ENCODE data around the gene EML1. TPM values are rescaled to one million over a fixed set of nuclear protein-coding genes. Genes with fewer than 3 reads are reported as not detected.
"Not testable (repeated sequence)": the region's sequence is repeated elsewhere in the genome, so short reads cannot be mapped to it uniquely, and the experiment has no call there.

EML1 gene
- total RNA-seq, 1 donor from 2014 or later = 33.3 TPM

DNA sequence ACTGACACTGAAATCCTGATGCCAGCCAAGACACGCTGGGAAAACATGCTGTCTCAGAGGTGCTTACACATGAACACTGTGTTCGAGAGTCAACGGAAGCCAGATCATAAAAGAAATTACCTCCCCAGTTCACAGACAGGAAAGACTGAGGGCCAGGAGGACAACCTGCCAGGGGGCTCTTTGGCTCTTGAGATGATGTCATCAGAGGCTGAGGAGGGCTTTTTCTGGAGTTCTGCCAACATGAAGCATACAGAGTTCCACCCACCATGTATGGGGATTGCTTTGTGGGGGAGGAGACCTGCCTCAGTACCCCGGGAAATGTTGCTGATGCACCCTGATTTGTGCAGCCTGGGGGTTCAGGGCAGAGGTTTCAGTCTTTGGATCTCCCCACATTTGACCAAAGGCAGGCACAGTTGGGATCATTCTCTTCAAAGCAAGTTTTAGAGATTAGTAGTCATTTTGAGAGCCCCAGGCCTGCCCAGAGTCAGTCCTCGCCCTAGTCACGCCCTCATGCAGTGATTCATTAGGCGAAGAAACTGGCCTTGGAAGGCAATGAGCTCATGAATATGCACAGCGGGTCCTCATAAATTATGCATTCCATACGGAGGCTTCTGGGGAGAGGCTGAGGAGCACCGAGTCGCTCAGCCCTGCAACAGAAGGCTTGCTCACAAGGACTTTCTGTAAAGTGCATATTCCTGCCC lies 34.9 kb upstream of the EML1 start:
- DNase-seq = no peak
- no peaks in the 10 kb centered on the region for H3K36me3 ChIP-seq
- intact Hi-C loops (cut with micrococcal nuclease) = no loop called here
- no peaks in the 10 kb centered on the region for H3K9me3 ChIP-seq (replicated peaks)
- TF ChIP-seq, protein P1, sequence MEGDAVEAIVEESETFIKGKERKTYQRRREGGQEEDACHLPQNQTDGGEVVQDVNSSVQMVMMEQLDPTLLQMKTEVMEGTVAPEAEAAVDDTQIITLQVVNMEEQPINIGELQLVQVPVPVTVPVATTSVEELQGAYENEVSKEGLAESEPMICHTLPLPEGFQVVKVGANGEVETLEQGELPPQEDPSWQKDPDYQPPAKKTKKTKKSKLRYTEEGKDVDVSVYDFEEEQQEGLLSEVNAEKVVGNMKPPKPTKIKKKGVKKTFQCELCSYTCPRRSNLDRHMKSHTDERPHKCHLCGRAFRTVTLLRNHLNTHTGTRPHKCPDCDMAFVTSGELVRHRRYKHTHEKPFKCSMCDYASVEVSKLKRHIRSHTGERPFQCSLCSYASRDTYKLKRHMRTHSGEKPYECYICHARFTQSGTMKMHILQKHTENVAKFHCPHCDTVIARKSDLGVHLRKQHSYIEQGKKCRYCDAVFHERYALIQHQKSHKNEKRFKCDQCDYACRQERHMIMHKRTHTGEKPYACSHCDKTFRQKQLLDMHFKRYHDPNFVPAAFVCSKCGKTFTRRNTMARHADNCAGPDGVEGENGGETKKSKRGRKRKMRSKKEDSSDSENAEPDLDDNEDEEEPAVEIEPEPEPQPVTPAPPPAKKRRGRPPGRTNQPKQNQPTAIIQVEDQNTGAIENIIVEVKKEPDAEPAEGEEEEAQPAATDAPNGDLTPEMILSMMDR (IDR thresholded peaks at IDR 0.05; ENCODE audit: borderline replicate concordance) = no peak
- H3K4me1 ChIP-seq = peaks cover 76% of the 10 kb centered on the region
- H3K27me3 ChIP-seq (ENCODE audit: low read depth) = no peaks in the 10 kb centered on the region
- no peak overlapping the region for H3K27ac ChIP-seq (replicated peaks)
- H3K4me3 ChIP-seq = no peak overlapping the region

DNA sequence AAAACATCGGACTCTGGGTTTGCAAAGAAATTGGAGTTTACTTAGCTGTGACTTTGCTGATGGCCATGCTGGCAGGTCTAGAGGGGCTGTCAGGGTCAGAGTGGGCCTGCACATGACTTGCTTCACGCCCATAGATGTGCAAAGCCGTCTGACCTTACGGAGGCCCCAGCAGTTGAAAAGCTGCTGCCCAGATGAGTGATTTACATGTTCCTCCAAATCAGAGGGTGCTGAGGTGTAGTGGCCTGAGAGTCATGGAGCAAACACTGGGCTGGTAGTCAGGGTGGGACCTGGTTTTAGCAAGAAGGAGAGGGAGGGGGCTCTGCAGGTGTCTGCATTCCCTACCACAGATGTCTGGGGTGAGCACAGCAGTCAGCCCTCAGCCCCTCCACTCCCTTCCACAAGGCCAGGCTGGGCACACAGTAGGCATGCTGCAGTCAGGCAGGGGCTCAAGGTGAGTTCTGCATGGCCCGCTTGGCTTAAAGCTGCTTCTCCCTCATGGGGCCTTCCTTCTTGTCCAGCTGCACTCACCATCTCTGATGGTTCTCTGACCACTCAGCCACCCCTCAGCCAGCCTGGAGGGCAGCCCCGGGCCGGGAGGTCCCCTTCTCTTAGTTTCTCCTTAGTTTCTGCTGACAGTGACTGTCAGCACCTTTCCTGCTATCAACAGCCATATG lies 34.2 kb upstream of the EML1 start:
- H3K9me3 ChIP-seq (replicated peaks) = no peaks in the 10 kb centered on the region
- intact Hi-C loops (cut with micrococcal nuclease) = no loop called here
- peaks cover 69% of the 10 kb centered on the region for H3K4me1 ChIP-seq
- TF ChIP-seq, protein P1 (IDR thresholded peaks at IDR 0.05; ENCODE audit: borderline replicate concordance) = no peak
- H3K36me3 ChIP-seq = no peaks in the 10 kb centered on the region
- H3K4me3 ChIP-seq = no peak overlapping the region
- DNase-seq = no peak
- no peaks in the 10 kb centered on the region for H3K27me3 ChIP-seq (ENCODE audit: low read depth)
- peak overlapping the region; percentile 16 for H3K27ac ChIP-seq (replicated peaks)

DNA sequence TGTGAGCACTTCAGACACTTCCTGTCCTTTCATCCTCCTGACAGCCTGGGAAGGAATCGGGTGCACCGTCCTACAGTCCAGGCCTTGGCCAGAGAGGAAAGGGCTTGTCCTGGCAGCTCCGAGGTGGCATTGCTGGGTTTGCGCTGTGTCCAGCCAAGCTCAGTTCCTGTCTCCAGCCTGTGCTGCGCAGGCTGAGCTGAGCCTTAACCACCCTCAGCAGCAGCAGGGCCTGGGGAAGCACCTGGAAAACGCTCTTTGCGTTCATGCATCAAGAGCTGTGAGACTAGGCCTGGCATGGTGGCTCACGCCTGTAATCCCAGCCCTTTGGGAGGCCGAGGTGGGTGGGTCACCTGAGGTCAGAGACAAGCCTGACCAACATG lies 33.7 kb upstream of the EML1 start:
- no peak for DNase-seq
- Histone ChIP-seq H3K27ac (replicated peaks) (peak overlapping the region; percentile 16), H3K4me3 (no peak overlapping the region), H3K9me3 (replicated peaks) (no peaks in the 10 kb centered on the region), H3K36me3 (no peaks in the 10 kb centered on the region), H3K4me1 (peaks cover 64% of the 10 kb centered on the region), H3K27me3 (ENCODE audit: low read depth) (no peaks in the 10 kb centered on the region)
- intact Hi-C loops (cut with micrococcal nuclease) = no loop called here
- TF ChIP-seq, protein P1 (IDR thresholded peaks at IDR 0.05; ENCODE audit: borderline replicate concordance) = no peak

DNA sequence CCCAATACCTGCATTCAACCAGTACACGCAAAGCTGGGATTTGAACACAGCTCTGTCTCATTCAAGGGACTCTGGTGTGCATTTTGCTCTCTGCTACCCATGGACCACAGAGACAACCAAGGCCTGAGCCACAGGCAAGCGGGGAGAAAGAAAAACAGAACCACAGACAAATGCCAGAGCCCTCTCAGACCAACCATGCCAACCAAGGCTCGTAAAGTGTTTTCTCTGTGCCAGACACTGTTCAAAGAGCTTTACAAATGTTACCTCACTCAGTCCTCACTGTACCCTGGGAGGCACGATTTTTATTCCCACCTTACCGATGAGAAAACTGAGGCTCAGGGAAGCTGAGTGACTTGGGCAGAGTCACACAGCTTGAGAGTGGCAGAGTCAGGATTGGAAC lies 32.4 kb upstream of the EML1 start:
- Histone ChIP-seq H3K9me3 (replicated peaks) (no peaks in the 10 kb centered on the region), H3K4me1 (peaks cover 51% of the 10 kb centered on the region), H3K27me3 (ENCODE audit: low read depth) (no peaks in the 10 kb centered on the region), H3K36me3 (no peaks in the 10 kb centered on the region), H3K27ac (replicated peaks) (no peak overlapping the region), H3K4me3 (no peak overlapping the region)
- TF ChIP-seq, protein P1 (IDR thresholded peaks at IDR 0.05; ENCODE audit: borderline replicate concordance) = no peak
- intact Hi-C loops (cut with micrococcal nuclease) = no loop called here
- no peak for DNase-seq

DNA sequence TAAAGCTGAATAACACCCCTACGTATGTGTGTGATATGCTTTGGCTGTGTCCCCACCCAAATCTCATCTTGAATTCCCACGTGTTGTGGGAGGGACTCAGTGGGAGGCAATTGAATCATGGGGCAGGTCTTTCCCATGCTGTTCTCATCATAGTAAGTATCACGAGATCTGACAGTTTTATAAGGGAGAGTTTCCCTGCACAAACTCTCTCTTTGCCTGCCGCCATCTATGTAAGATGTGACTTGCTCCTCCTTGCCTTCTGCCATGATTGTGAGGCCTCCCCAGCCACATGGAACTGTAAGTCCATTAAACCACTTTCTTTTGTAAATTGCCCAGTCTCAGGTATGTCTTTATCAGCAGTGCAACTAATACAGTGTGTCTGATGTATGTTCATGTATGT lies 30.3 kb upstream of the EML1 start:
- H3K4me3 ChIP-seq; H3K27ac ChIP-seq (replicated peaks); H3K9me3 ChIP-seq (replicated peaks); H3K36me3 ChIP-seq; H3K27me3 ChIP-seq (ENCODE audit: low read depth); DNase-seq; intact Hi-C loops (cut with micrococcal nuclease): not testable (repeated sequence)
- H3K4me1 ChIP-seq = peaks cover 55% of the 10 kb centered on the region

DNA sequence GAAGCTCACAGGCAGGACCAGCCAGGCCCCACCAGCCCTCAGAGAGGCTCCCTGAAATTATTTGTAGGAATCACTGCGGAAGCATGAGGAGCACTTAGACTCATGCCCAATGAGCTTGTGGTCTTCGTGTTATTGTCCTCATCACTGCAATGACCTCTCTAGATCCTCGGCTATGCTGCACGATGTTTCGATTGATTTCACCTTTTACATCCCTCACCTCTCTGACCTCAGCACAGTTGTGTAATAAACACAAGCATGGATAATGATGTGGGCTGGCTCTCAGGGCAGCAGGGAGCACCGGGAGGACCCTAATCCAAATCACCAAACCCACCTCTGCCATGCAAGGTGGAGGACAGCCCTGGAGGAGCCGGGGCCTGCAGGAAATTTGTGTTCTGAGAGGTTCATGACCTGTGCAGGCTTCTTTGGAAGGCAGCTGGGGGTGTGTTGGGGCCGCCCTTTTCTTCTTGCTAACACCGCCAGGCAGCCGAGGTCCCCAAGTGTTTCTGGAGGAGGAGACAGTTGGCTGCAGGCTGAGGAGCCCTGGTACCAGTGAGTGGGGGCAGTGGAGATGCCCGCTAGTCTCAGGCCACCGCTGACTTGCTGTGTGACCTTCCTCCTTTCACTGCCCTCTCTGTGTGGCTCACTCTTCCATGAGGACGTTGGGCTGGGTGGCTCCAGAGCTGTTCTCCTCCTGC lies 29.5 kb upstream of the EML1 start:
- TF ChIP-seq, protein P1 (IDR thresholded peaks at IDR 0.05; ENCODE audit: borderline replicate concordance) = no peak
- DNase-seq = no peak
- intact Hi-C loops (cut with micrococcal nuclease) = no loop called here
- H3K27ac ChIP-seq (replicated peaks) = no peak overlapping the region
- no peak overlapping the region for H3K4me3 ChIP-seq
- H3K9me3 ChIP-seq (replicated peaks) = no peaks in the 10 kb centered on the region
- no peaks in the 10 kb centered on the region for H3K27me3 ChIP-seq (ENCODE audit: low read depth)
- H3K4me1 ChIP-seq = peaks cover 54% of the 10 kb centered on the region
- no peaks in the 10 kb centered on the region for H3K36me3 ChIP-seq
